HG03354 (cell line): Measurements from ENCODE around the gene VDAC1.
"Not testable (repeated sequence)": the region's sequence is repeated elsewhere in the genome, so short reads cannot be mapped to it uniquely, and the experiment has no call there.

Experiments
- ATAC-seq: cut with Tn5 transposase; IDR thresholded peaks from one replicate; pipeline ENCODE4 v1.9.1; 2021; ENCODE audit warnings: mild to moderate bottlenecking; ENCODE audit not compliant: unreplicated experiment, poor library complexity, severe bottlenecking

The VDAC1 gene

GRCh38 chr5:133947431-133947841 is 57.3 kb downstream of the VDAC1 start:
- ATAC-seq, result no peak

GRCh38 chr5:133945568-133945967 is 59.2 kb downstream of the VDAC1 start:
- no peak for ATAC-seq

- no peak for ATAC-seq
Measured at GRCh38 chr5:133944263-133945185, 60.3 kb downstream of the VDAC1 start.

- ATAC-seq, result no peak
Measured at GRCh38 chr5:133943475-133943817, 61.3 kb downstream of the VDAC1 start.

GRCh38 chr5:133942614-133943474 is 61.9 kb downstream of the VDAC1 start:
- ATAC-seq, result no peak

- no peak for ATAC-seq
Measured at GRCh38 chr5:133941456-133942196, 63.1 kb downstream of the VDAC1 start.

- ATAC-seq, result no peak
Measured at GRCh38 chr5:133939668-133940067, 65.1 kb downstream of the VDAC1 start.

- peak; percentile 41 for ATAC-seq
Measured at GRCh38 chr5:133938929-133939328, 65.8 kb downstream of the VDAC1 start.

- ATAC-seq, result no peak
Measured at GRCh38 chr5:133938039-133938821, 66.5 kb downstream of the VDAC1 start.

GRCh38 chr5:133937628-133938027 is 67.1 kb downstream of the VDAC1 start:
- not testable (repeated sequence) for ATAC-seq

GRCh38 chr5:133936651-133937015 is 68.1 kb downstream of the VDAC1 start:
- ATAC-seq, result no peak

GRCh38 chr5:133935991-133936650 is 68.7 kb downstream of the VDAC1 start:
- ATAC-seq, result not testable (repeated sequence)

GRCh38 chr5:133935667-133935940 is 69.2 kb downstream of the VDAC1 start:
- ATAC-seq, result no peak

- peak; percentile 48 for ATAC-seq
Measured at GRCh38 chr5:133934822-133935666, 69.7 kb downstream of the VDAC1 start.

GRCh38 chr5:133934311-133934710 is 70.5 kb downstream of the VDAC1 start:
- ATAC-seq, result no peak

- ATAC-seq, result no peak
Measured at GRCh38 chr5:133933670-133934295, 71.0 kb downstream of the VDAC1 start.

GRCh38 chr5:133933169-133933509 is 71.6 kb downstream of the VDAC1 start:
- no peak for ATAC-seq
